Retina (tissue), 1 donor: Measurements from ENCODE around the gene CLMP.

Source experiments
- DNase-seq: peaks from one replicate; pipeline ENCODE4 v3.0.0-alpha.2; 2016

The CLMP gene

DNA sequence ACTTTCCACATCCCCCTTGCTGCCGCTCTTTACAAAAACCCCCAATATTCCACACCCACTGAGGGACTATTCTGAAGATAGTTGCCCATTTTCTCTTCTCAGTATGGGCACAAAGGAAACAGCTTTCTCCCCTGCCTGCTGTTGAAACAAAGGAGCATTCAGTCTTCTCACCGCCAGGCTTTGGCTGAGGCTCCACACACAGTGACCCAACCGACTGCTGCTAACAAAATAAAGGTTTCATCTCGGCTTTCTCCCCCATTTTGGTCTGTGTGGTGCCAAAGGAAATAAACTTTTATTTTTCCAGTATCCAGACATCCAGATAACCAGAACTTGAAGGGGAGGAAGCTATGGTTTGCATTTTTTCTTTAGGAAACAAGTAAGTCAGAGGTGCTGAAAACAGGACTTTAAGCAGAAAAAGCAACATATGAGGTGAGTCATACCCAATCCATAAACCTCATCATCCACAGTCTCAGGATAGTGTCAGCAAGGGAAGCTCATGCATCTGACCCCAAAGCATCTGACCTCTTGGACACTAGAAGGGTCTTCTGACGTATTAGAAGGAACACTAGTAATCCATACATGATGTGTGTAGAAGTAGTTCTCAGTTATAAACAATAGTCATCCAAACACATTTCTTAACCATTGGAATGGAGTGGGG, 6.4 kb downstream of the CLMP start:
- DNase-seq, result peak; percentile 64

DNA sequence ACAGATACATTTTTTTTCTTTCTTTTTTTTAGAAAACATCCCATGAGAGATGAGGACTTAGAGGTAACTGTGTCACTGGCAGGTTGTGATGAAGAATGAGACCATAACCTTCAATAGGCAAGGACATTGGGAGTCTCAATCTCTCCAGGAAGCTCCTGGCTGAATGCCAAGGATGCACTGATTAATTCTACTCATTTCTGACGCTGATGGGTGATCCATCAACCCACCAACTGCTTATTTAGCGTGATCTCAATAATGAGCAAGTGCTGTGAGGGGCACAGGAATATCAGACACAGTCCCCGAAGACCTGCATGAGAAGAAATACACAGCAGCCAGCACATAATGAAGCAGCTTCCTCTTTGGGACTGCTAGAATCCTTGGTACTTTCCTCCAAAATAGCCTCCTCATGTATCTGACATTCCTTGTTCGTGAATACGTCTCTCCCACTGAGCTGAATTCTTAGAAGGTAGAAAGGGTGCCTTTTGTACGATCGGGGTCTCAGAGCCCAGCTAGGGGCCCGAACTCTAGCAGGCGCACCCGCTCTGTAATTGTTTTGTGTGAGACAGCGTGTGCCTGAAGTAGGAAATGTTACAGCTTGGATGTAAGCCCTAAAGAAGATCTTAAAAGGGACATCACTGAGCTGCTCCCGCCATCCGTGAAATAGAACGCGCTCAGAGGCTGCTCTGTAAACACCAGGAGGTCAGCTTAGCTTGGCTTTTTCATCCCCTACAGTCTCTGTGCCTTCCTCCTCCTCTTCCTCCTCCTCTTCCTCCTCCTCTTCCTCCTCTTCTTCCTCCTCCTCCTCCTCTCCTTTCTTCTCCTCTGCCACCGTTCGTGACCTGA, 7.2 kb downstream of the CLMP start:
- DNase-seq, result peak; percentile 72

DNA sequence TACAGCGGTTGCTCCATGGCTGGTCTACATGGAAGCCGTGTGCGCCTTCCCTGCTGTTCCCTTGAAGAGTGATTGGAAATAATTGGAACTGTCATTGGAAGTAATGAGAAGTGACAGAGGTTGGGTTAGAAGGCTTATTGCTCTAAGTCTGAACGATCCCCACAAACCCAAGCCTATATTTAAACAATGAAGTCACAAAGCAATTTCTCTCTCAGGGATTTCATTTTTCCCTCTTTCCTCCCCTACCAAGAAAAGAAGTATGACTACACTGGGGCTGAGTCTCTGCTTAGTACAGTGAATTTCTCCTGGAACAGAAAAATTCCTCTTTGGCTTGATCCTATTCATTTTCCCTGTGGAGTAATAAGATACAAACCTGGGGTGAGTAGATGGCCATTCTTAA, 7.8 kb downstream of the CLMP start:
- peak; percentile 84 for DNase-seq

- DNase-seq, result no peak
Observed at GRCh38 chr11:123186286-123186685, 8.8 kb downstream of the CLMP start.

- no peak for DNase-seq
Observed at GRCh38 chr11:123185326-123185725, 9.7 kb downstream of the CLMP start.

DNA sequence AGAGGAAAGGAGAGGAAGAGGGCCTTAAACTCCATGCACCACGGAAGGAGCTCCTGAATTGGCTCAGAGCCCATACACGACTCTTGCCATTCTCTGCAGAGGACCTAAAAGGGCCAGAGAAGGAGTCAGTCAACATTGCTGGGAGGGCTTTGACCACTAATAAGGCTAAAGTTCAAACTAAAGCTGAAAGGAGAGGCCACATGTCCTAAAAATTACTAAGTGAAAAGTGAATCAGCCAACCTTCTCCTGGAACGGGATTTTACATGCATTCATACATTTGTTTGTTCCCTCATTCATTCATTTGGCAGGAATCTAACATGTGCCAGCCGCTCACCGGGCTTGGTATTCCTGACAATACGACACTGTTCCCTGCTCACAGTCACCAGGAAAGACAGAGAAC, 10.5 kb downstream of the CLMP start:
- no peak for DNase-seq

DNA sequence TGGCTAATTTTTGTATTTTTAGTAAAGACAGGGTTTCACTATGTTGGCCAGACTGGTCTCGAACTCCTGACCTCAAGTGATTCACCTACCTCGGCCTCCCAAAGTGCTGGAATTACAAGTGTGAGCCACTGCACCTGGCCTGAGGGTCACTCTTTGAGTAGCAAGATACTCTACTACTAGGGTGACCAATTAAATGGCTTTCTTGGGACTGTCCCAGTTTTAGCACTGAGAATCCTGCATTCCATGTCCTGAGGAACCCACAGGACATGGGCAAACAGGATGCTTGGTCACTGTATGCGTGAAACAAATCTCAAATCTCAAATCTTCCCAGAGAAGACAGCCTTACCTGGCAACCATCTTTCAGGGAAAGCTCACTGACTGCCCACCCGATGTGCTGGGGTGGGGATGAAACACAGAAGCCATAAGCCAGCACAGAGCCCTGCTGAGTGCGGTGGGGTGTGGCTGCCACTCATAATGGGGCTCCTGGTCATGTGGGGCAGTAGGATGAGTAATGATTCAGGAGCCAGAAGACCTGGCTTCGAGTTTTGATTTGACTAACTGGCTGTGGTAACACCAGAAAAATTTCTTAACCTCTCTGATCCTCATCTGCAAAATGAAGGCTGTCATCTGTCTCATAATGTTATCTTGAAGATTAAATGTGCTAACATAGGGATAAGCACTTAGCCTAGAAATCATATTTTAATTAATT, 11.5 kb downstream of the CLMP start:
- DNase-seq, result no peak

- no peak for DNase-seq
Observed at GRCh38 chr11:123181767-123182500, 13.1 kb downstream of the CLMP start.

DNA sequence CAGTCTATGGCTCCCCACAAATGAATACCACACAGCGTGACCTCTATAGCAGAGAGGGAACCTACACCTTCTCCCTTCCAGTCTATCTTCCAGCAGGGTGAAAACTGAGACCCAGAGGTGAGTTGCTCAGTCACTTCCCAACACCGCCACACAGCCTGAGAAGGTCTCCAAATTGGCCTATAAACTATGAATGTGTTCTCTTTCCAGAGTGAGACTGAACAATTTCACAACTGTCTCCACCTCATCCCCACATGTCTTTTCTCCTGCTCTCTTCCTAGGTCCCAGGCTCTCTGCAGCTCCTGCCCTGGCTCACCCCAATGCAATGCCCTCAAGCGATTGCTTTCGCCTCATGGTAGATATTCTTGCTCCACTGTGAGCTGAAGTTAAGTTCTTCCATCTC, 14.0 kb downstream of the CLMP start:
- DNase-seq, result no peak

- DNase-seq, result no peak
Observed at GRCh38 chr11:123180574-123180973, 14.5 kb downstream of the CLMP start.

GRCh38 chr11:123180166-123180565, 14.9 kb downstream of the CLMP start:
- no peak for DNase-seq

GRCh38 chr11:123179586-123179985, 15.5 kb downstream of the CLMP start:
- DNase-seq, result no peak

DNA sequence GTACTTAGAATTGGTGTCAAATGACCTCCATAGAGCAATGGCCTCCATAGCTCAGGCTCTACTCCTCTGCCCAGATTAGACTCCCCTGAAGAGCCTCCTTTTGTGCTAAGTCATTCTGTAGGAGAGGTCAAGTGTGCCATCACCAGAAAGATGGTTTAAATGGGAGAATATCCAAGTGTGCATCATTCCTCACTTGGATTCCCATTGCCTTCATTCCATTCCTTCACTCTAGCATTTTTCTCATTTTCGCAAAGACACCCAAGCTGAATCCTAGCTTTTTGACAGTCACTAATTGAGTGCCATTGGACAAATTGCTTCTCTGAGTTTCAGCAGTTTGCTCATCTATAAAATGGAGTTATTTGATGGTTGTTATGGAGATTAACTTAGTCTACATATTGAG, 16.9 kb downstream of the CLMP start:
- no peak for DNase-seq

DNA sequence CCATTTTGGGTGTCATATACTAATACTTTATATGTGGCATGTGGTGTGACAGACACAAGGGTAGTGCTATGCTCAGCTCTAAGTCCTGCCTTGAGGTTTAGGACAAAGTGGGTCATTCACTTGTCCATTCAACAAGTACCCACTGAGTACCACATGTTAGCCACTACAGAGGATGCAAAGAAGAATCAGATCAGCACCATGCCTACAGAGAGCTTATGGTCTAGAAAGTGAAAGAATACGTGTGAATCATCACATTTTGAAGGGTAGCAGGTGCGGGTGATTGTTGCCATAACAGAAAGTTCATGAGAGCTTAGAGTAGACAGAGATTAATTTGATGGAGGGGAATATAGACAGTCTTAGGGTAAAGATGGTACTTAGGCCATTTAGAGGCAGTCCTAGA, 18.3 kb downstream of the CLMP start:
- DNase-seq, result no peak

- DNase-seq, result no peak
Observed at GRCh38 chr11:123174196-123175183, 20.6 kb downstream of the CLMP start.

DNA sequence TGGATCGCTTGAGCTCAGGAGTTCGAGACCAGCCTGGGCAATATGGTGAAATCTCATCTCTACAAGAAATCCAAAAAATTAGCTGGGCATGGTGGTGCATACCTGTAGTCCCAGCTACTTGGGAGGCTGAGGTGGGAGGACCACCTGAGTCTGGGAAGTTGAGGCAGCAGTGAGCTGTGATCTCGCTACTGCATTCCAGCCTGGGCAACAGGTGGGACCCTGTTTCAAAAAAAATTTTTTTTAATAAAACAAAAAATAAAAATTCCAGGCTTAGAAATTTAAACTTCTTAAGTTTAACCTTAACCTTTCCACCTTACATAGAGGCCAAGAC, 21.2 kb downstream of the CLMP start:
- DNase-seq, result no peak

GRCh38 chr11:123173040-123173855, 21.8 kb downstream of the CLMP start:
- no peak for DNase-seq

DNA sequence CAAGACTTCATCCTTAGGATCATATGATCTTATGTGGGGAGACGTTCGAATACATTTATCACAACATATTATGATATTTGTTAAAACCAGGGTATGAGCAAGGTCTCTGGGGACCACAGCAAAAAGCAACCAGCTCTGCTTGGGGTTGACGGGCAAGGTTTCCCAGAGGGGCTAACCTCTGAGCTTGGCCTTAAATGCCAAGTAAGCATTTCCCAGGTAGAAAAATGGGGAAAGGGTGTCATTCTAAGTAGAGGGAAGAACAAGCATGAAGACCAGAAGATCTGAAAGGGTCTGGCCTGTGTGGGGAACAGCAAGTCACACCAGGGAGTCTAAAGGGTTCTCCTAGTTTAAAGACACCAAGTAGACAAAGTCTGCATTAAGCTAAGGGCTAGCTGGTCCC, 24.1 kb downstream of the CLMP start:
- DNase-seq, result no peak

GRCh38 chr11:123169821-123170220, 25.2 kb downstream of the CLMP start:
- no peak for DNase-seq

DNA sequence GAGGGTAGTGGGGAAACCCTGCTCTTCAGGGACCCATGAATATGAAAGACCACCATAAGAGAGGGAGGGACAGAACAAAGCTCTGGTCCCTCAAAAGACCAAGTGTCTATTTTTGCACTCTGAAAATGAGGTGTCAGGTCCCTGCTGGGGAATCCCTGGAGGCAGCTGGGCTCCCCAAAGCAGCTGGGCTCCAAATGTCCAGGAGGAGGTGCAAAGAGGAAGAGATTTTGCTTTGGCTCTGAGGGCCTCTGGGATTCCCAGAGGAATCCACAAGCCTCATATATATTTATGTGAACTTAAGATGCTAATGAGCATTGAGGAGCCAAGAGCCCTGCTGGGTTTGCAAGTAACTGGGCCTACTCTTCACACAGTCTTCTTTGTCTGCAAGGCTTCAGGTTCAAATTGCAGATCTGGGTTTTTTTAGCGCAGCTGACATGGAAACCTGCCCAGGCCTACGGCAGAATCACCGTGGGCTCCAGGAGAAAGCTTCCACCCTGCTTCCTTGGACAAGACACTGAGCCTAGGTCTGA, 26.0 kb downstream of the CLMP start:
- no peak for DNase-seq

GRCh38 chr11:123168241-123168640, 26.8 kb downstream of the CLMP start:
- no peak for DNase-seq
